ENCODE data around the gene AGO3. TPM values are rescaled to one million over a fixed set of nuclear protein-coding genes. Genes with fewer than 3 reads are reported as not detected.
"Not testable (repeated sequence)": the region's sequence is repeated elsewhere in the genome, so short reads cannot be mapped to it uniquely, and the experiment has no call there.

Gene AGO3
- total RNA-seq, 2 donors from 2014 or later = 19.4 to 32.7 TPM

DNA sequence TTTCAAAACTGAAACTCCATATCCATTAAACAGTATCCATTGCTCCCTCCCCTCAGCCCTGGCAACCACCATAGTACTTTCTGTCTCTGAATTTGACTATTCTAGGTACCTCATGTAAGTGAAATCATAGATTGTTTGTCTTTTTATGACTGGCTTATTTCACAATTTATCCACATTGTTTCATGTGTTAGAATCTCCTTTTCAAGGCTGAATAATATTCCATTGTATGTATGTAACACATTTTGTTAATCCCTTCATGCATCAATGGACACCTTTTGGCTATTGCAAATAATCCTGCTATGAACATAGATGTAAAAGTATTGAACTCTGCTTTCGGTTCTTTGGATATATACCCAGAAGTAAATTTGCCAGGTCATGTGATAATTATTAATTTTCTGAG lies 37.5 kb downstream of the AGO3 start:
- Histone ChIP-seq H3K27ac (no peak overlapping the region), H3K27me3 (replicated peaks; ENCODE audit: insufficient read depth) (no peaks in the 10 kb centered on the region), H3K36me3 (no peaks in the 10 kb centered on the region), H3K9me3 (no peaks in the 10 kb centered on the region), H3K4me3 (no peak overlapping the region), H3K4me1 (replicated peaks) (no peaks in the 10 kb centered on the region)
- DNase-seq (ENCODE audit: low spot score) = no peak
- WGBS = 100% methylated on average over 1 of the region's 1 CpG
- TF ChIP-seq POLR2AphosphoS5 (IDR thresholded peaks at IDR 0.05) (no peak), POLR2A (IDR thresholded peaks at IDR 0.05) (no peak)
- TF ChIP-seq, protein P1, sequence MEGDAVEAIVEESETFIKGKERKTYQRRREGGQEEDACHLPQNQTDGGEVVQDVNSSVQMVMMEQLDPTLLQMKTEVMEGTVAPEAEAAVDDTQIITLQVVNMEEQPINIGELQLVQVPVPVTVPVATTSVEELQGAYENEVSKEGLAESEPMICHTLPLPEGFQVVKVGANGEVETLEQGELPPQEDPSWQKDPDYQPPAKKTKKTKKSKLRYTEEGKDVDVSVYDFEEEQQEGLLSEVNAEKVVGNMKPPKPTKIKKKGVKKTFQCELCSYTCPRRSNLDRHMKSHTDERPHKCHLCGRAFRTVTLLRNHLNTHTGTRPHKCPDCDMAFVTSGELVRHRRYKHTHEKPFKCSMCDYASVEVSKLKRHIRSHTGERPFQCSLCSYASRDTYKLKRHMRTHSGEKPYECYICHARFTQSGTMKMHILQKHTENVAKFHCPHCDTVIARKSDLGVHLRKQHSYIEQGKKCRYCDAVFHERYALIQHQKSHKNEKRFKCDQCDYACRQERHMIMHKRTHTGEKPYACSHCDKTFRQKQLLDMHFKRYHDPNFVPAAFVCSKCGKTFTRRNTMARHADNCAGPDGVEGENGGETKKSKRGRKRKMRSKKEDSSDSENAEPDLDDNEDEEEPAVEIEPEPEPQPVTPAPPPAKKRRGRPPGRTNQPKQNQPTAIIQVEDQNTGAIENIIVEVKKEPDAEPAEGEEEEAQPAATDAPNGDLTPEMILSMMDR (IDR thresholded peaks at IDR 0.05) = no peak
- intact Hi-C loops (cut with DNase I) = no loop called here

DNA sequence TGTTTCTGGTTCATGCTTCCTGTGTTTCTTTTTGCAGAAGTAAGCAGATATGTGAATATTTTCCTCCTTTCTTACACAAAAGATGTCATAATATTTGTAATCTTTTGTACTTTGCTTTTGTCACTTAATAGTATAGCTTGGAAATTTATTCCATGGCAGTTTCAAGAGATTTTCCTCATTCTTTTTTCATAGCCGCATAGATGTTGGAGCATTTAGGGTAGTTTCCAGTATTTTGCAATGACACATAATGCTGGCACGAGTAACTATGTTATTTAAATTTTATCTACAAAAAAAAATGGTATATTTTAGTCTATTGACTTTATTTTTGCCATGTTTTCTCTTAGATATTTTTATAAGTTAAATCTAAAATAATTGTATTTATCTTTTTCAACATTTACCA lies 40.7 kb downstream of the AGO3 start:
- no peak overlapping the region for H3K4me3 ChIP-seq
- H3K27me3 ChIP-seq (replicated peaks; ENCODE audit: insufficient read depth) = no peaks in the 10 kb centered on the region
- intact Hi-C loops (cut with DNase I) = no loop called here
- no peaks in the 10 kb centered on the region for H3K36me3 ChIP-seq
- no peak overlapping the region for H3K27ac ChIP-seq
- WGBS = 98% methylated on average over 2 of the region's 2 CpGs
- DNase-seq (ENCODE audit: low spot score) = no peak
- TF ChIP-seq, protein P1 (IDR thresholded peaks at IDR 0.05) = no peak
- H3K4me1 ChIP-seq (replicated peaks) = no peaks in the 10 kb centered on the region
- no peaks in the 10 kb centered on the region for H3K9me3 ChIP-seq

- WGBS = 94% methylated on average over 3 of the region's 3 CpGs
- H3K4me1 ChIP-seq (replicated peaks) = not testable (repeated sequence)
These were observed 41.7 kb downstream of the AGO3 start for GRCh38 chr1:35972631-35973030.

DNA sequence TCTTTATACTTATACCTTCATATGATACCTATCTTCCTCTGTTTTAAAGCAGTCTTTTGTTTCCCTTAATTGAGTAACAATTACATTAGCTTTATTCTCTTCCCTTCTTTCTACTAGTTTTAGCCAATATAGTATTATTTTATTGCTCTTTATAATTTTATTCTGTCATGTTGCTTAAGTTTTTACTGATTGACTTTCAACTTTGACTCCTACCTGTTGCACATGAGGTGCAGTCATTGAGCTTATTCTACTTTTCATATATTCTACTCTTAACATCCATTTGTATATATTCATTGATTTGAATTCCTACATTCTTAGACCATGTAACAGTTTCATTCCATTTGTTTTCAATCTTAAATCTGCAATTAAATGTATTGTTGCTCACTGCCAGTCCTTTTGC lies 49.2 kb downstream of the AGO3 start:
- no peak overlapping the region for H3K4me3 ChIP-seq
- no peak for TF ChIP-seq POLR2AphosphoS5 (IDR thresholded peaks at IDR 0.05)
- TF ChIP-seq, protein P1 (IDR thresholded peaks at IDR 0.05) = no peak
- no peak overlapping the region for H3K27ac ChIP-seq
- no peaks in the 10 kb centered on the region for H3K27me3 ChIP-seq (replicated peaks; ENCODE audit: insufficient read depth)
- H3K9me3 ChIP-seq = no peaks in the 10 kb centered on the region
- intact Hi-C loops (cut with DNase I) = no loop called here
- H3K36me3 ChIP-seq = no peaks in the 10 kb centered on the region
- H3K4me1 ChIP-seq (replicated peaks) = no peaks in the 10 kb centered on the region
- no peak for DNase-seq (ENCODE audit: low spot score)

More at GRCh38 chr1:35972631-35973030, 41.7 kb downstream of the AGO3 start:
- DNase-seq (ENCODE audit: low spot score); H3K36me3 ChIP-seq; H3K4me3 ChIP-seq; H3K9me3 ChIP-seq; H3K27me3 ChIP-seq (replicated peaks; ENCODE audit: insufficient read depth); intact Hi-C loops (cut with DNase I); H3K27ac ChIP-seq: not testable (repeated sequence)

- 98% methylated on average over 1 of the region's 1 CpG for WGBS
- TF ChIP-seq POLR2AphosphoS5 (IDR thresholded peaks at IDR 0.05) (no peak), POLR2A (IDR thresholded peaks at IDR 0.05) (no peak)
- TF ChIP-seq, protein P1 (IDR thresholded peaks at IDR 0.05) = no peak
- H3K9me3 ChIP-seq = no peaks in the 10 kb centered on the region
- no peak overlapping the region for H3K4me3 ChIP-seq
- no peak for DNase-seq (ENCODE audit: low spot score)
- no peak overlapping the region for H3K27ac ChIP-seq
- H3K36me3 ChIP-seq = no peaks in the 10 kb centered on the region
- intact Hi-C loops (cut with DNase I) = no loop called here
- H3K4me1 ChIP-seq (replicated peaks) = no peaks in the 10 kb centered on the region
- no peaks in the 10 kb centered on the region for H3K27me3 ChIP-seq (replicated peaks; ENCODE audit: insufficient read depth)
These were observed 57.3 kb downstream of the AGO3 start for GRCh38 chr1:35988237-35988636.
